ENCODE results near the gene GLOD4.

DNA sequence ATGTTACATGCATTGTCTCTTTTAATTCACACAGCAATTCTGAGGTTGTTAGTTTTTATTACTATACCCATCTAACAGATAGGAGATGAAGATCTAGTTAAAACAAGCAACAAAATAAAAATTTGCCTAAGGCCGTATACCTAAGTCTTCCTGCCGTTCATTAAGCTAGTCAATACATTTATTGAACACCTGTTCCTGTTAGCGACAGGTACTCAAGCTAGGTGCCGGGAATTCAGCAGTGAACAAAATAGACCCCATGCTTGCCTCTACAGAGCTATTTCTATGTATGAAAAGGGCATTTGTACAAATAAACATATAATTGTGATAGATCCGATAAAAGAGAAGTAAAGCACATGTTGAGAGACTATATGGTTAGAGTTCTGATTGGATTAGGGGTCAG is 64.0 kb downstream of the GLOD4 start:
- TF ChIP-seq RAD21 (IDR thresholded peaks at IDR 0.05; ENCODE audit: insufficient read depth, low read depth, low read length) (no peak), CTCF (IDR thresholded peaks at IDR 0.05 in 2 of 3, conservative IDR thresholded peaks at IDR 0.05 in 1 of 3; ENCODE audit: control insufficient read depth in 2 of 3, extremely low read depth in 1 of 3, insufficient read depth in 1 of 3, low read depth in 3 of 3, low read length in 3 of 3) (no peak), ETV6 (conservative IDR thresholded peaks at IDR 0.05 in 1 of 2, IDR thresholded peaks at IDR 0.05 in 1 of 2; ENCODE audit: borderline replicate concordance in 1 of 2, low read depth in 1 of 2) (no peak), FOXM1 (IDR thresholded peaks at IDR 0.05; ENCODE audit: low read depth, low read length) (no peak), EZH2 (IDR thresholded peaks at IDR 0.05; ENCODE audit: borderline replicate concordance, control insufficient read depth, low read depth, low read length) (no peak), SP1 (IDR thresholded peaks at IDR 0.05; ENCODE audit: low read depth, low read length) (no peak), POLR2A (IDR thresholded peaks at IDR 0.05; ENCODE audit: low read depth, low read length) (no peak), NR2F1 (conservative IDR thresholded peaks at IDR 0.05) (no peak)
- TF ChIP-seq, protein P1, sequence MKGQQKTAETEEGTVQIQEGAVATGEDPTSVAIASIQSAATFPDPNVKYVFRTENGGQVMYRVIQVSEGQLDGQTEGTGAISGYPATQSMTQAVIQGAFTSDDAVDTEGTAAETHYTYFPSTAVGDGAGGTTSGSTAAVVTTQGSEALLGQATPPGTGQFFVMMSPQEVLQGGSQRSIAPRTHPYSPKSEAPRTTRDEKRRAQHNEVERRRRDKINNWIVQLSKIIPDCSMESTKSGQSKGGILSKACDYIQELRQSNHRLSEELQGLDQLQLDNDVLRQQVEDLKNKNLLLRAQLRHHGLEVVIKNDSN (IDR thresholded peaks at IDR 0.05; ENCODE audit: borderline replicate concordance, extremely low read length, insufficient read depth, low read depth, low read length): no peak

Measured in GM12878 (cell line).